AG10803 (cell line): ENCODE data around the gene CTXN2.

Source experiments
- DNase-seq: peaks from one replicate; pipeline ENCODE4 v3.0.0; 2010; ENCODE audit warnings: low read depth
- H3K4me3 ChIP-seq: 2 replicates; pipeline ENCODE4 v1.5.1; 2011; ENCODE audit warnings: mild to moderate bottlenecking, low read length, control low read depth
- CTCF ChIP-seq: conservative IDR thresholded peaks from 2 replicates; pipeline ENCODE4 v1.5.1; 2011; ENCODE audit warnings: mild to moderate bottlenecking, low read length, control low read depth, inconsistent platforms

Gene CTXN2

GRCh38 chr15:48242015-48242414 is 50.5 kb downstream of the CTXN2 start:
- no peak for TF ChIP-seq CTCF
- no peak for DNase-seq
- no peak overlapping the region for H3K4me3 ChIP-seq

GRCh38 chr15:48242535-48242934 is 51.1 kb downstream of the CTXN2 start:
- DNase-seq: no peak
- no peak for TF ChIP-seq CTCF
- no peak overlapping the region for H3K4me3 ChIP-seq

- H3K4me3 ChIP-seq: no peak overlapping the region
- TF ChIP-seq CTCF: no peak
- DNase-seq: peak; percentile 36
Observed at GRCh38 chr15:48244921-48245320, 53.5 kb downstream of the CTXN2 start.

GRCh38 chr15:48248414-48248813 is 56.9 kb downstream of the CTXN2 start:
- no peak for DNase-seq
- H3K4me3 ChIP-seq: no peak overlapping the region
- no peak for TF ChIP-seq CTCF

- no peak overlapping the region for H3K4me3 ChIP-seq
- peak; percentile 85 for DNase-seq
- peak; percentile 82 for TF ChIP-seq CTCF
Observed at GRCh38 chr15:48250640-48251076, 59.2 kb downstream of the CTXN2 start.

GRCh38 chr15:48253172-48253571 is 61.7 kb downstream of the CTXN2 start:
- H3K4me3 ChIP-seq: no peak overlapping the region
- DNase-seq: no peak
- no peak for TF ChIP-seq CTCF
